Fibroblast of skin of right quadriceps (primary cell): ENCODE data around the gene SMG7.

Experiments
- DNase-seq: peaks from one replicate; pipeline ENCODE4 v3.0.0-alpha.2; 2013

Gene SMG7

DNA sequence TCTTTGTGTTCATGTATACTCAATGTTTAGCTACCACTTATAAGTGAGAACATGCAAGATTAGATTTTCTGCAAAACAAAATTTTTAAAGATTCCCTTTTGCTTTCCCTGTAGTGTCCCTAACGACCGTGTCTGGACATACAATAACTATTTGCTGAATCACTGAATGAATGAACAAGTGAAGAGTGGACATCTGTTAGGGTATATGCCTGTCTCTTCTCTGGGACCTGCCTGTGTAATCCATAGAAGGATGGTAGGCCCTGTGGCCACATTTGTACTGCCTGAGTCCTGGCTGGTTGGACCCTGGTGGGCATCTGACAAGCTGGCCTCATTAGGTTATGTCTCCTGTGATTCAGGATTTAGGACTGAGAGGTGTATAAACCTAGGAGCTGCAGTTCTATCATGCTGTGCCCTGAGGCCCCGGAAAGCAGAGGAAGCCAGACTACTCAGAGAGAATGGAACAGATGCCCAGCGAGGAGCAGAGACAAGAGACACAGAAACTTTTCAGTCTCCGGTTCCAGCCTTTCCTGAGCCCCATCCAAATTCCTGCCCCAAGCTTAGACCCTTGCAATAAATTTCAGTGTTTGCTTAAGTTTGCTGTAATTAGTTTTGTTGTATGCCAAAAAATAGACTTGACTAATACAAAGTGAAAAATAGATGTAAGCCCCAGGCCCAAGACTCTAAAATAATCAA, 125.5 kb downstream of the SMG7 start:
- no peak for DNase-seq

DNA sequence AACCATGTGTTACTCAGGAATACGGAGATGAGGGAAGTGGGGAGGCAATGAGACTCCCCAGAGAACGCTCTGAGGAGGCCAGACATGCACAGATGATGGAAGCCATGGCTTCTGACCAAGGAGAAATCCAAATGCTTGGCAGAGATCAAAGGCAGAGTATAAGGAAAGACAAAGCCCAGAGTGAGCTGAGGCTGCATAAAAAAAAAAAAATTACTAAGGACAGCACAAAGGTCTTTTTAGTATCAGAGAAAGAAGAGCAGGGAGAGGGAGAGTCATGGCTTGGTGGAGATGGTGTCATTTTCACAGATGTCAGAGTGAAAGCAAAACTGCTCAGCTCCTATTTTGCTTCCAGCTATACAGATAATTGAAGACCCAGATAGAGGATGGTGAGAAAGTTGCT, 126.1 kb downstream of the SMG7 start:
- DNase-seq = no peak

DNA sequence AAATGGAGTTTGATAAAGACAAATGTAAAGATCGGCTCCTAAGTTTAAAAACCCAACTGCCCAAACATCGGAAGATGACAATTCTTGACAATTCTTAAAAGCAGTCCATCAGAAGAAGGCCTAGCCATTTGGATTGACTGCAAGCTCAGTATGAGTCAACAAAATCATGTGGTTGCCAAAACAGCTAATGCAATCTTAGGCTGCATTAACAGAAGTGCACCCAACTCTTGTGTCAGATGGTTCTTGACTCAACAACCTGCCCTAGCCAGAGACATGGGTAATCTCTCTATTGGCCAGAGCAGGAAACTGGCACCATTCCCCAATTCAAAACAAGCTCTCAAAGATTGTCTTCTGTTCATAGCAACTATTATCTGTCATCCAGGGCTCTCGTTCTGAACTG, 127.8 kb downstream of the SMG7 start:
- peak; percentile 68 for DNase-seq

DNA sequence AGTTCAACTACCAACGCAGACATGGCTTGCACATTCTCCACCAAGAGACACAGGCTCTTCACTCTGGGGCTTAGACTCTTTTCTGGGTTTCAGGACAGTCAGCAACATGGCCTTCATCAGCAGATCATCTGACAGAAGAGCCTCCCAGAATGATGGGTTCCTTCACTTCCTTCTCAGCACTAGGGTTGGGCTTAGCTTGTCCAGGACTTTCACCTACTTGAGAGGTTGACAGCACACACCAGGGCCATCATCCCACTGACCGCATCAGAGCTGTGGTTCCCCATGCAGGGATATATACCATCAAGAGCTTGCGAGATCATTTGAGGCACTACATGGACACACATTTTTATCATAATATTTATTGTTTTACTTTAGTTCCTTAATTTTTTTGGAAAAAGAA, 128.3 kb downstream of the SMG7 start:
- no peak for DNase-seq

DNA sequence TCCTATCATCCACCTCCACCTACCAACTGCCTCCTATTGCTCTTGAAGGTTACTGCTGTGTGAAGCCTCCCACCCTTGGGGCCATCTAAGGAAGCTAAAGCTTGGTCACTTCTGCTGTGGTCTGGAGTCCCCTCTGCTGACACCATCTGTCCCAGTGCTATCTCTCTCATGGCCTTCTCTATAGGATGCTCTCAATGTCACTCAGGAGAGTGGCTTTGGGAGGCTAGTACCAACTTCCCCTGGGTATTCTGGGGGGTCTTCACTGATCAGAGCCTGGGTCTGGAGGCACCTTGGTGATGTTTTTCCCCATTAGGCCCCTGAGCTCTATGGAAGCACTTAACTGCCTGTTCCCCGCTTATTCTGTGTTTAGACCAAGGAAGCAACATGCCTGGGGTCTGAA, 130.2 kb downstream of the SMG7 start:
- DNase-seq = no peak
